B cell (primary cell): Measurements from ENCODE around the gene SUGCT. TPM values are rescaled to one million over a fixed set of nuclear protein-coding genes. Genes with fewer than 3 reads are reported as not detected.

Experiments used
- ATAC-seq: fragments of 200-7000 bp; cut with Tn5 transposase; one replicate; pipeline ENCODE4 v1.10.0; 2021; ENCODE audit warnings: low read depth, mild to moderate bottlenecking, moderate number of reproducible peaks, moderate library complexity
- CTCF ChIA-PET: fragments of 350-600 bp; sonication (Branson Sonifier 250); formaldehyde crosslinking; loops from one replicate; lab custom pipeline; 2021; ENCODE audit warnings: antibody characterized with exemption, inconsistent platforms; lab: Charles Lee
- POLR2A ChIA-PET: fragments of 350-600 bp; sonication (Branson Sonifier 250); formaldehyde crosslinking; loops from one replicate; lab custom pipeline; 2021; ENCODE audit warnings: antibody characterized with exemption; lab: Charles Lee
- DNase-seq: peaks from one replicate; pipeline ENCODE4 v3.0.0; 2013
- H2AFZ ChIP-seq: 2 replicates; pipeline ENCODE4 v1.6.1; 2012; ENCODE audit warnings: mild to moderate bottlenecking, low read depth, low read length; ENCODE audit not compliant: insufficient read depth, poor library complexity, severe bottlenecking
- H3K27ac ChIP-seq, 2 donors: 1 replicate in 1 of 2; 2 replicates in 1 of 2; pipeline ENCODE4 v1.5.1; 2012 to 2013; ENCODE audit warnings: low read length in 2 of 2, mild to moderate bottlenecking in 2 of 2, moderate library complexity in 1 of 2
- H3K27me3 ChIP-seq, 4 experiments: fragments of 200-600 bp in 1 of 4; sonication (generic) in 1 of 4; replicated peaks in 1 of 4; 1 replicate in 2 of 4; 2 replicates in 2 of 4; pipeline versions ENCODE4 v1.6.1 to v1.7.0; 2013 to 2016; ENCODE audit warnings: low read length in 3 of 4, mild to moderate bottlenecking in 2 of 4, mixed read lengths in 1 of 4, moderate library complexity in 1 of 4; ENCODE audit not compliant: insufficient read depth in 4 of 4, control insufficient read depth in 3 of 4; ENCODE audit errors: control extremely low read depth in 1 of 4
- H3K36me3 ChIP-seq, 2 experiments: replicated peaks in 1 of 2; 1 replicate in 1 of 2; 2 replicates in 1 of 2; pipeline versions ENCODE4 v1.6.1 to v1.7.1; 2013; ENCODE audit warnings: low read length in 1 of 2; ENCODE audit not compliant: insufficient read depth in 2 of 2, control insufficient read depth in 1 of 2; ENCODE audit errors: control extremely low read depth in 1 of 2, extremely low read depth in 1 of 2
- H3K4me1 ChIP-seq, 2 donors: fragments of 200-600 bp in 1 of 2; sonication (generic) in 1 of 2; 1 replicate in 1 of 2; 2 replicates in 1 of 2; pipeline versions ENCODE4 v1.5.1 to v1.6.1; 2013 to 2017; ENCODE audit warnings: low read length in 2 of 2; ENCODE audit not compliant: control insufficient read depth in 2 of 2, insufficient read depth in 2 of 2
- H3K4me2 ChIP-seq: replicated peaks from 2 replicates; pipeline ENCODE3; 2012; ENCODE audit warnings: mild to moderate bottlenecking, low read depth, low read length; ENCODE audit not compliant: poor library complexity, severe bottlenecking
- H3K4me3 ChIP-seq, 5 experiments: fragments of 200-600 bp in 1 of 5; sonication (generic) in 1 of 5; 1 replicate in 3 of 5; 2 replicates in 2 of 5; pipeline versions ENCODE4 v1.5.1 to v1.7.0; 2011 to 2016; ENCODE audit warnings: low read length in 4 of 5, mild to moderate bottlenecking in 4 of 5, low read depth in 2 of 5, control low read depth in 1 of 5, moderate library complexity in 1 of 5; ENCODE audit not compliant: insufficient read depth in 1 of 5; ENCODE audit errors: control extremely low read depth in 1 of 5, extremely low read depth in 1 of 5
- H3K79me2 ChIP-seq: fragments of 200-600 bp; sonication (generic); one replicate; pipeline ENCODE4 v1.6.0; 2016; ENCODE audit warnings: low read length; ENCODE audit not compliant: control insufficient read depth, insufficient read depth
- H3K9ac ChIP-seq: fragments of 200-600 bp; sonication (generic); 2 replicates; pipeline ENCODE4 v1.6.1; 2017; ENCODE audit warnings: mild to moderate bottlenecking, low read length, moderate library complexity
- H3K9me3 ChIP-seq, 3 donors: one replicate each; pipeline versions ENCODE4 v1.6.1 to v1.7.1; 2013; ENCODE audit warnings: low read length in 2 of 3; ENCODE audit not compliant: control insufficient read depth in 2 of 3, insufficient read depth in 1 of 3; ENCODE audit errors: control extremely low read depth in 1 of 3
- H4K20me1 ChIP-seq: 2 replicates; pipeline ENCODE4 v1.6.0; 2012; ENCODE audit warnings: mild to moderate bottlenecking, low read length; ENCODE audit not compliant: insufficient read depth, control insufficient read depth, poor library complexity, severe bottlenecking
- H3K27ac Mint-ChIP-seq: one replicate; pipeline ENCODE4 v1.8.0; 2021; ENCODE audit warnings: mixed read lengths
- H3K27me3 Mint-ChIP-seq: one replicate; pipeline ENCODE4 v1.8.0; 2021; ENCODE audit warnings: mixed read lengths
- H3K4me1 Mint-ChIP-seq: one replicate; pipeline ENCODE4 v1.8.0; 2021; ENCODE audit warnings: mixed read lengths
- H3K4me3 Mint-ChIP-seq: one replicate; pipeline ENCODE4 v1.8.0; 2021; ENCODE audit warnings: mixed read lengths
- H3K9me3 Mint-ChIP-seq: one replicate; pipeline ENCODE4 v1.8.0; 2022; ENCODE audit warnings: mixed read lengths; ENCODE audit not compliant: insufficient read depth
- EZH2 ChIP-seq: IDR thresholded peaks from 2 replicates; pipeline ENCODE4 v1.6.1; 2012; ENCODE audit warnings: borderline replicate concordance, low read depth, mild to moderate bottlenecking, moderate library complexity, low read length; ENCODE audit not compliant: insufficient read depth, poor library complexity, severe bottlenecking
- WGBS: methylation state at CpG from one replicate; pipeline ENCODE4 v1.1.5; 2013; ENCODE audit warnings: missing lambda C conversion rate; ENCODE audit not compliant: insufficient coverage; 5-methylcytosine and 5-hydroxymethylcytosine counted together
- intact Hi-C: fragments of 100-400 bp; cut with micrococcal nuclease; formaldehyde crosslinking; loops from one replicate; pipeline ENCODE4 v1.10.0; 2022
- polyA plus RNA-seq: library from polyadenylated mRNA; depleted of rRNA; stranded (reverse); fragments of >200 nt; gene quantifications from 2 replicates; pipeline ENCODE4 v1.2.3, GENCODE V29; 2012
- total RNA-seq, 2 donors: library from RNA; stranded (reverse); fragments of 120-200 nt in 1 of 2; gene quantifications; 1 replicate in 1 of 2; 2 replicates in 1 of 2; pipeline versions ENCODE4 v1.2.3 to v1.2.4, GENCODE V29; 2013 to 2022
- TF ChIP-seq, protein P1 (sequence below): fragments of 200-600 bp; IDR thresholded peaks from one replicate; pipeline ENCODE4 v1.8.0; 2022; ENCODE audit warnings: antibody characterized with exemption, mild to moderate bottlenecking

The SUGCT gene
- total and polyA plus RNA-seq, 2 donors (not counting 1 experiment from before 2014, with no cell fraction given): 0.19 to 0.86 TPM

DNA sequence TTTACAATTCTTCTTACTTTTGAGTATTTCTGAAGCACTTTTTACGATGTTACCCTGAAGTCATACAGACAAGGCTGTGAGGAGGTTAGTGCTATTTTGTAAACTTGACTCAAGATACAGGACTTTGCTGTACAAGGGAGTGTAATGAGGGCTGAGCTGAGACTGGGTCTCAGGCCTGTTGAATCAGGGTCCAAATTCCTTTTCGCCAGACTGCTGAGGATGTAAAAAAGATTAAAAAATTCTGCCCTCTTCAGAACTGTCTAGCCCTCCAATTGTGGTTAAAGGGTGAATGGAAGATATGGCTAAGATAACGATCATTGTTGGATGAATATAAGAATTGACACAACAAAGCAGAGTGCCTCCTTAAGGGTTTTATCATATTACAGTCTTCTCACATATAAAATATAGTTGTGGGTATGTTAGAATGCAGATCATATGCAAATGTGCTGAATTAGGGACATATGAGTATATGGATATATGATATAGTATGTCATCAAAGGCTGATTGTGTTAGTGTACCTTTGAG, 165.4 kb downstream of the SUGCT start:
- Histone ChIP-seq H3K36me3 (no peaks in the 10 kb centered on the region), H3K79me2 (no peaks in the 10 kb centered on the region), H3K27ac (no peak overlapping the region), H3K9me3 (no peaks in the 10 kb centered on the region), H2AFZ (no peak overlapping the region), H3K9ac (no peak overlapping the region), H3K4me1 (no peaks in the 10 kb centered on the region), H3K4me2 (no peak overlapping the region), H4K20me1 (no peaks in the 10 kb centered on the region), H3K27me3 (no peaks in the 10 kb centered on the region), H3K4me3 (no peak overlapping the region)
- Mint-ChIP-seq H3K27ac (no peak overlapping the region), H3K27me3 (peaks cover 12% of the 10 kb centered on the region), H3K4me3 (no peak overlapping the region), H3K4me1 (no peaks in the 10 kb centered on the region), H3K9me3 (no peaks in the 10 kb centered on the region)
- 100% methylated on average over 1 of the region's 3 CpGs for WGBS
- ChIA-PET CTCF (no interaction called here), POLR2A (no interaction called here)
- intact Hi-C loops: no loop called here
- DNase-seq: no peak
- TF ChIP-seq EZH2: no peak
- TF ChIP-seq, protein P1, sequence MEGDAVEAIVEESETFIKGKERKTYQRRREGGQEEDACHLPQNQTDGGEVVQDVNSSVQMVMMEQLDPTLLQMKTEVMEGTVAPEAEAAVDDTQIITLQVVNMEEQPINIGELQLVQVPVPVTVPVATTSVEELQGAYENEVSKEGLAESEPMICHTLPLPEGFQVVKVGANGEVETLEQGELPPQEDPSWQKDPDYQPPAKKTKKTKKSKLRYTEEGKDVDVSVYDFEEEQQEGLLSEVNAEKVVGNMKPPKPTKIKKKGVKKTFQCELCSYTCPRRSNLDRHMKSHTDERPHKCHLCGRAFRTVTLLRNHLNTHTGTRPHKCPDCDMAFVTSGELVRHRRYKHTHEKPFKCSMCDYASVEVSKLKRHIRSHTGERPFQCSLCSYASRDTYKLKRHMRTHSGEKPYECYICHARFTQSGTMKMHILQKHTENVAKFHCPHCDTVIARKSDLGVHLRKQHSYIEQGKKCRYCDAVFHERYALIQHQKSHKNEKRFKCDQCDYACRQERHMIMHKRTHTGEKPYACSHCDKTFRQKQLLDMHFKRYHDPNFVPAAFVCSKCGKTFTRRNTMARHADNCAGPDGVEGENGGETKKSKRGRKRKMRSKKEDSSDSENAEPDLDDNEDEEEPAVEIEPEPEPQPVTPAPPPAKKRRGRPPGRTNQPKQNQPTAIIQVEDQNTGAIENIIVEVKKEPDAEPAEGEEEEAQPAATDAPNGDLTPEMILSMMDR: no peak
- no peak for ATAC-seq

DNA sequence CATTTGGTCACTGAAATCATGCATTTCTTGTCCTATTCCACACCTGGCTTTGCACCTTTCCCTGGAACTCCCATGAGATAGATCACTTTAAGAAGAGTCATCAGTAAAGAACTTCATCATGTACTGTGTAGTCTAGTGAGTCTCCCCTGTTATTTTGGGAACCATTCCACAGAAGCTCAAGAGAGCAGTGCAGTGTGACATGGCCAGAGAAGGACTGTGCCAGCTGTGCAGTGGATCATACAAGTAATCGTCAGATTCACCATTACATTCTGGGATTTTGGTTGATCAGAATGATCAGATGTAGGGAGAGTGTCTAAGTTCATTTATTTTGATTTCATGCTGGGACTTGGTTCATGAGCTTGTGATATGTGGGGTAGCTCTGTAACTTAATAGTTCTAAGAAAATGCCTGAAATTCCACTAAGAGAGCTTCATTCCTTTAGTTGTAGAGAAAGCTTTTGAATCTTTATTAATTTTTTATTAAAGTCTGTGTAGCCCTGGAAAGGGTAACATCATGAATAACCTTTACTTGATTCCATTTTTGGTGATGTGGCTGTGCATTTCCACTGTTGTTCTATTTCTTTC, 166.8 kb downstream of the SUGCT start:
- POLR2A ChIA-PET: no interaction called here

More for the DNA sequence above, 166.8 kb downstream of the SUGCT start:
- intact Hi-C loops: no loop called here
- Histone ChIP-seq H3K4me2 (no peak overlapping the region), H4K20me1 (no peaks in the 10 kb centered on the region), H3K9me3 (no peaks in the 10 kb centered on the region), H2AFZ (no peak overlapping the region), H3K79me2 (no peaks in the 10 kb centered on the region), H3K27ac (no peak overlapping the region), H3K4me3 (no peak overlapping the region), H3K27me3 (no peaks in the 10 kb centered on the region), H3K4me1 (no peaks in the 10 kb centered on the region), H3K36me3 (no peaks in the 10 kb centered on the region), H3K9ac (no peak overlapping the region)
- no peaks in the 10 kb centered on the region for H3K4me1 Mint-ChIP-seq
- TF ChIP-seq, protein P1: no peak
- TF ChIP-seq EZH2: no peak
- H3K27ac Mint-ChIP-seq: no peak overlapping the region
- 100% methylated on average over 1 of the region's 1 CpG for WGBS
- no peaks in the 10 kb centered on the region for H3K9me3 Mint-ChIP-seq
- peaks cover 13% of the 10 kb centered on the region for H3K27me3 Mint-ChIP-seq
- H3K4me3 Mint-ChIP-seq: no peak overlapping the region
- no peak for ATAC-seq
- CTCF ChIA-PET: interaction anchor here (1.0 kb wide), 1 partner anchor 21 kb away, joined by 3 read pairs; no protein-coding TSS in a partner anchor
- DNase-seq: no peak
